GM23338 (cell line): ENCODE results near the gene PLCG2. TPM values are rescaled to one million over a fixed set of nuclear protein-coding genes. Genes with fewer than 3 reads are reported as not detected.
"Not testable (repeated sequence)": the region's sequence is repeated elsewhere in the genome, so short reads cannot be mapped to it uniquely, and the experiment has no call there.

Experiments
- ATAC-seq: fragments of 200-7000 bp; cut with Tn5 transposase; 3 replicates; pipeline ENCODE4 v1.9.1; 2020
- DNase-seq: peaks from one replicate; pipeline ENCODE4 v3.0.0-alpha.2; 2015; ENCODE audit warnings: low spot score
- H2AFZ ChIP-seq: fragments of 200-600 bp; sonication (generic); 2 replicates; pipeline ENCODE4 v1.8.0; 2016; ENCODE audit warnings: antibody characterized with exemption, mild to moderate bottlenecking, moderate library complexity
- H3F3A ChIP-seq: fragments of 200-600 bp; sonication (generic); replicated peaks from 2 replicates; pipeline ENCODE4 v1.8.0; 2017; ENCODE audit warnings: antibody characterized with exemption, mixed run types, low read depth
- H3K27ac ChIP-seq: fragments of 200-600 bp; sonication (generic); 2 replicates; pipeline ENCODE4 v1.6.1; 2016; ENCODE audit warnings: low read depth
- H3K27me3 ChIP-seq: fragments of 200-600 bp; sonication (generic); 2 replicates; pipeline ENCODE4 v1.8.0; 2016; ENCODE audit warnings: mild to moderate bottlenecking, mixed run types, moderate library complexity; ENCODE audit not compliant: insufficient read depth
- H3K36me3 ChIP-seq: fragments of 200-600 bp; sonication (generic); 2 replicates; pipeline ENCODE4 v1.8.0; 2016; ENCODE audit warnings: mild to moderate bottlenecking; ENCODE audit not compliant: insufficient read depth
- H3K4me1 ChIP-seq: fragments of 200-600 bp; sonication (generic); 2 replicates; pipeline ENCODE4 v1.8.0; 2016; ENCODE audit warnings: mild to moderate bottlenecking, moderate library complexity; ENCODE audit not compliant: insufficient read depth
- H3K4me2 ChIP-seq: fragments of 200-600 bp; sonication (generic); 2 replicates; pipeline ENCODE4 v1.7.1; 2017; ENCODE audit warnings: mixed run types
- H3K4me3 ChIP-seq: fragments of 200-600 bp; sonication (generic); 2 replicates; pipeline ENCODE4 v1.6.1; 2016; ENCODE audit warnings: mixed run types
- H3K79me2 ChIP-seq: fragments of 200-600 bp; sonication (generic); replicated peaks from 2 replicates; pipeline ENCODE4 v1.8.0; 2017; ENCODE audit warnings: mild to moderate bottlenecking; ENCODE audit not compliant: insufficient read depth
- H3K9me2 ChIP-seq: fragments of 200-600 bp; sonication (generic); 2 replicates; pipeline ENCODE4 v1.8.0; 2017; ENCODE audit not compliant: insufficient read depth
- H4K20me1 ChIP-seq: fragments of 200-600 bp; sonication (generic); replicated peaks from 2 replicates; pipeline ENCODE4 v1.8.0; 2017; ENCODE audit warnings: mild to moderate bottlenecking; ENCODE audit not compliant: insufficient read depth
- H3K27ac Mint-ChIP-seq: 2 replicates; pipeline ENCODE4 v1.8.0; 2020; ENCODE audit warnings: inconsistent platforms, mild to moderate bottlenecking, moderate library complexity, mixed read lengths
- H3K27me3 Mint-ChIP-seq: 3 replicates; pipeline ENCODE4 v1.8.0; 2022; ENCODE audit warnings: low read depth, mild to moderate bottlenecking, moderate library complexity, mixed read lengths, inconsistent platforms; ENCODE audit not compliant: insufficient read depth, poor library complexity
- H3K36me3 Mint-ChIP-seq: 3 replicates; pipeline ENCODE4 v1.8.0; 2021; ENCODE audit warnings: low read depth, mild to moderate bottlenecking, inconsistent platforms, moderate library complexity, mixed read lengths
- H3K4me1 Mint-ChIP-seq: 3 replicates; pipeline ENCODE4 v1.8.0; 2020; ENCODE audit warnings: mild to moderate bottlenecking, inconsistent platforms, mixed read lengths
- H3K4me3 Mint-ChIP-seq: 3 replicates; pipeline ENCODE4 v1.8.0; 2021; ENCODE audit warnings: moderate library complexity, mild to moderate bottlenecking, inconsistent platforms, mixed read lengths
- H3K9me3 Mint-ChIP-seq: 3 replicates; pipeline ENCODE4 v1.8.0; 2020; ENCODE audit warnings: moderate library complexity, mild to moderate bottlenecking, inconsistent platforms, mixed read lengths
- CREB1 ChIP-seq: fragments of 250-450 bp; sonication (Bioruptor Pico); IDR thresholded peaks from 2 replicates; pipeline ENCODE4 v1.5.0; 2020; ENCODE audit warnings: low read depth, mild to moderate bottlenecking, moderate library complexity
- EZH2 ChIP-seq: fragments of 200-600 bp; sonication (generic); IDR thresholded peaks from one replicate; pipeline ENCODE4 v1.8.0; 2017; ENCODE audit warnings: antibody characterized with exemption, mild to moderate bottlenecking, low read depth; ENCODE audit not compliant: unreplicated experiment
- EZH2phosphoT487 ChIP-seq: fragments of 200-600 bp; sonication (generic); IDR thresholded peaks from one replicate; pipeline ENCODE4 v1.8.1; 2018; ENCODE audit warnings: antibody characterized with exemption; ENCODE audit not compliant: unreplicated experiment
- JUNB ChIP-seq: IDR thresholded peaks from one replicate; pipeline ENCODE4 v1.6.1; 2016; ENCODE audit warnings: antibody characterized with exemption; ENCODE audit not compliant: unreplicated experiment
- NANOG ChIP-seq: IDR thresholded peaks from 2 replicates; pipeline ENCODE4 v1.6.1; 2016; ENCODE audit warnings: antibody characterized with exemption, borderline replicate concordance
- POLR2AphosphoS5 ChIP-seq: IDR thresholded peaks from 2 replicates; pipeline ENCODE4 v1.6.1; 2016; ENCODE audit warnings: antibody characterized with exemption, low read depth
- STAT1 ChIP-seq: IDR thresholded peaks from one replicate; pipeline ENCODE4 v1.6.1; 2016; ENCODE audit warnings: antibody characterized with exemption; ENCODE audit not compliant: unreplicated experiment
- polyA plus RNA-seq: library from polyadenylated mRNA; unstranded; fragments of >200 nt; fragmentation: Nextera tagmentation; extraction: Ambion mirVana; gene quantifications from 2 replicates; pipeline ENCODE4 v1.2.1, GENCODE V29; 2016
- total RNA-seq: library from RNA; depleted of rRNA; stranded (reverse); fragments of >200 nt; shearing (Covaris generic); gene quantifications from 2 replicates; pipeline ENCODE4 v1.2.3, GENCODE V29; 2014
- TF ChIP-seq, protein P1 (sequence below): IDR thresholded peaks from one replicate; pipeline ENCODE4 v1.6.1; 2018; ENCODE audit warnings: antibody characterized with exemption; ENCODE audit not compliant: unreplicated experiment

The PLCG2 gene
- total and polyA plus RNA-seq, 2 experiments from 2014 or later: 2.4 to 5.9 TPM

DNA sequence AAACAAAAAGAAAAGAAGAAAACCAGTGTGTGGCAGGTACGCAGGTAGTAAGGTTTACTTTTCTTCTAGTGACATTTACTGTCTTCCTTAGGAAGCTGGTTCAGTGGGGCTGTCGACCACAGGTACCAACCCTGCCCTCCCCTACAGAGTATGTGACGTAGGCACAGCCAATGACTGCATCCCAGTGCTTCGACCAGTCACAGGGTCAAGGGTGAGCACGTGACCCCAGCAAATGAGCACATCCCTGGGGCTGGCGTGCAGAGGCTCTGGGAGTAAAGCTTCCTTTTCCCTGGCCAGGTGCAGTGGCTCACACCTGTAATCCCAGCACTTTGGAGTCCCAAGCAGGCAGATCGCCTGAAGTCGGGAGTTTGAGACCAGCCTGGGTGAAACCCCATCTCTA, 38.9 kb upstream of the PLCG2 start:
- ATAC-seq: peak; percentile 74
- H3K27ac ChIP-seq: 0 out of 2 replicates have a peak overlapping the region, but pooled peaks have one; percentile 42
- Mint-ChIP-seq H3K27me3 (peaks cover 14% of the 10 kb centered on the region), H3K27ac (no peak overlapping the region), H3K4me1 (peaks cover 12% of the 10 kb centered on the region), H3K4me3 (no peak overlapping the region), H3K36me3 (no peaks in the 10 kb centered on the region), H3K9me3 (peaks cover 3% of the 10 kb centered on the region; the same call in 2 of the 3 replicates)
- H3K4me1 ChIP-seq: peaks cover 6% of the 10 kb centered on the region
- no peak overlapping the region for H2AFZ ChIP-seq
- no peaks in the 10 kb centered on the region for H3K79me2 ChIP-seq
- no peaks in the 10 kb centered on the region for H3K36me3 ChIP-seq
- no peaks in the 10 kb centered on the region for H3K27me3 ChIP-seq
- H3F3A ChIP-seq: no peaks in the 10 kb centered on the region
- no peaks in the 10 kb centered on the region; the same call in 1 of the 2 replicates for H3K9me2 ChIP-seq
- H4K20me1 ChIP-seq: no peaks in the 10 kb centered on the region
- H3K4me2 ChIP-seq: no peak overlapping the region
- no peak overlapping the region for H3K4me3 ChIP-seq
- peak; percentile 64 for DNase-seq
- no peak for TF ChIP-seq EZH2
- no peak for TF ChIP-seq JUNB
- TF ChIP-seq, protein P1, sequence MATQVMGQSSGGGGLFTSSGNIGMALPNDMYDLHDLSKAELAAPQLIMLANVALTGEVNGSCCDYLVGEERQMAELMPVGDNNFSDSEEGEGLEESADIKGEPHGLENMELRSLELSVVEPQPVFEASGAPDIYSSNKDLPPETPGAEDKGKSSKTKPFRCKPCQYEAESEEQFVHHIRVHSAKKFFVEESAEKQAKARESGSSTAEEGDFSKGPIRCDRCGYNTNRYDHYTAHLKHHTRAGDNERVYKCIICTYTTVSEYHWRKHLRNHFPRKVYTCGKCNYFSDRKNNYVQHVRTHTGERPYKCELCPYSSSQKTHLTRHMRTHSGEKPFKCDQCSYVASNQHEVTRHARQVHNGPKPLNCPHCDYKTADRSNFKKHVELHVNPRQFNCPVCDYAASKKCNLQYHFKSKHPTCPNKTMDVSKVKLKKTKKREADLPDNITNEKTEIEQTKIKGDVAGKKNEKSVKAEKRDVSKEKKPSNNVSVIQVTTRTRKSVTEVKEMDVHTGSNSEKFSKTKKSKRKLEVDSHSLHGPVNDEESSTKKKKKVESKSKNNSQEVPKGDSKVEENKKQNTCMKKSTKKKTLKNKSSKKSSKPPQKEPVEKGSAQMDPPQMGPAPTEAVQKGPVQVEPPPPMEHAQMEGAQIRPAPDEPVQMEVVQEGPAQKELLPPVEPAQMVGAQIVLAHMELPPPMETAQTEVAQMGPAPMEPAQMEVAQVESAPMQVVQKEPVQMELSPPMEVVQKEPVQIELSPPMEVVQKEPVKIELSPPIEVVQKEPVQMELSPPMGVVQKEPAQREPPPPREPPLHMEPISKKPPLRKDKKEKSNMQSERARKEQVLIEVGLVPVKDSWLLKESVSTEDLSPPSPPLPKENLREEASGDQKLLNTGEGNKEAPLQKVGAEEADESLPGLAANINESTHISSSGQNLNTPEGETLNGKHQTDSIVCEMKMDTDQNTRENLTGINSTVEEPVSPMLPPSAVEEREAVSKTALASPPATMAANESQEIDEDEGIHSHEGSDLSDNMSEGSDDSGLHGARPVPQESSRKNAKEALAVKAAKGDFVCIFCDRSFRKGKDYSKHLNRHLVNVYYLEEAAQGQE: no peak
- TF ChIP-seq POLR2AphosphoS5: peak; percentile 25; the same call in 1 of the 2 replicates
- TF ChIP-seq CREB1: no peak

DNA sequence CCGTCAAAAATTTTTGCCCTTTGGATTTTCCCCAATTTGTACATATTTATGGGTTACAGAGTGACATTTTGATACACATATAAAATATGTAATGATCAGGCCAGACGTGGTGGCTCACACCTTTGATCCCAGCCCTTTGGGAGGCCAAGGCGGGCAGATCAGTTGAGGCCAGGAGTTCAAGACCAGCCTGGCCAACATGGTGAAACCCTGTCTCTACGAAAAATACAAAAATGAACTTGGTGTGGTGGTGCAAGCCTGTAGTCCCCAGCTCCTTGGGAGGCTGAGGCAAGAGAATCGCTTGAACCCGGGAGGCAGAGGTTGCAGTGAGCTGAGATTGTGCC, 37.7 kb upstream of the PLCG2 start:
- not testable (repeated sequence) for H3K4me3 Mint-ChIP-seq, H3K79me2 ChIP-seq, H3K27ac Mint-ChIP-seq, H4K20me1 ChIP-seq, DNase-seq, H3K27ac ChIP-seq, H3K36me3 Mint-ChIP-seq, ATAC-seq, H3K36me3 ChIP-seq, H3K4me3 ChIP-seq, H3K9me2 ChIP-seq, H3F3A ChIP-seq, H3K9me3 Mint-ChIP-seq, H3K4me2 ChIP-seq, H3K27me3 ChIP-seq, H2AFZ ChIP-seq
- Mint-ChIP-seq H3K27me3 (peaks cover 14% of the 10 kb centered on the region), H3K4me1 (peaks cover 21% of the 10 kb centered on the region)
- H3K4me1 ChIP-seq: peaks cover 11% of the 10 kb centered on the region

DNA sequence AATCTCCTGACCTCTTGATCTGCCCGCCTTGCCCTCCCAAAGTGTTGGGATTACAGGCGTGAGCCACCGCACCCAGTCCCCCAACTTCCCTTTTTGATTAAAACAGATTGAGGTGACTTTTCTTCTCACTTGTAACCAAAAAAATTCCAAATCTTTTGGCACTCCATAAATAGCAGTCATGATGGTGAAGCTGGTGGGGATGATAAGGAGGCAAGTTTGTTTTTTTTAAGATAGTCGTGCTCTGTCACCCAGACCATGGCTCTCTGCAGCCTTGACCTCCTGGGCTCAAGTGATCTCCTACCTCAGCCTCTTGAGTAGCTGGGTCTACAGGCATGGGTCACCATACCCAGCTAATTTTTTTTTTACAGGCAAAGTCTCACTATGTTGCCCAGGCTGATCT, 34.7 kb upstream of the PLCG2 start:
- no peak overlapping the region for H3K4me2 ChIP-seq
- H3K4me3 ChIP-seq: no peak overlapping the region
- H4K20me1 ChIP-seq: no peaks in the 10 kb centered on the region
- no peaks in the 10 kb centered on the region for H3K36me3 ChIP-seq
- Mint-ChIP-seq H3K9me3 (no peaks in the 10 kb centered on the region), H3K27me3 (peaks cover 8% of the 10 kb centered on the region), H3K27ac (no peak overlapping the region), H3K4me1 (peaks cover 18% of the 10 kb centered on the region; the same call in 2 of the 3 replicates), H3K4me3 (no peak overlapping the region), H3K36me3 (no peaks in the 10 kb centered on the region)
- ATAC-seq: no peak
- H3F3A ChIP-seq: no peaks in the 10 kb centered on the region
- H2AFZ ChIP-seq: no peak overlapping the region
- no peaks in the 10 kb centered on the region; the same call in 1 of the 2 replicates for H3K9me2 ChIP-seq
- no peaks in the 10 kb centered on the region for H3K79me2 ChIP-seq
- peaks cover 12% of the 10 kb centered on the region; the same call in 1 of the 2 replicates for H3K4me1 ChIP-seq
- no peaks in the 10 kb centered on the region for H3K27me3 ChIP-seq
- H3K27ac ChIP-seq: no peak overlapping the region
- DNase-seq: no peak
- no peak for TF ChIP-seq EZH2phosphoT487
- TF ChIP-seq, protein P1: no peak
- TF ChIP-seq NANOG: no peak
- no peak for TF ChIP-seq STAT1
- TF ChIP-seq POLR2AphosphoS5: no peak
